GM12891 (cell line): Measurements from ENCODE around the gene CBX1.

ENCODE experiments used
- PAX5 ChIP-seq: IDR thresholded peaks from 2 replicates; pipeline ENCODE4 v1.6.1; 2011; ENCODE audit warnings: low read length, moderate library complexity, mild to moderate bottlenecking; ENCODE audit not compliant: insufficient read depth, severe bottlenecking
- POLR2A ChIP-seq: IDR thresholded peaks from 2 replicates; pipeline ENCODE4 v1.6.1; 2011; ENCODE audit warnings: low read depth, low read length, control low read depth
- POLR2AphosphoS5 ChIP-seq: IDR thresholded peaks from 2 replicates; pipeline ENCODE4 v1.6.1; 2011; ENCODE audit warnings: low read depth, low read length, control low read depth
- POU2F2 ChIP-seq: IDR thresholded peaks from 2 replicates; pipeline ENCODE4 v1.6.1; 2011; ENCODE audit warnings: low read depth, mild to moderate bottlenecking, control low read depth, low read length, moderate library complexity
- SPI1 ChIP-seq: IDR thresholded peaks from 2 replicates; pipeline ENCODE4 v1.6.1; 2011; ENCODE audit warnings: low read depth, low read length, control low read depth
- TAF1 ChIP-seq: IDR thresholded peaks from 2 replicates; pipeline ENCODE4 v1.6.1; 2011; ENCODE audit warnings: low read depth, low read length, control low read depth

DNA sequence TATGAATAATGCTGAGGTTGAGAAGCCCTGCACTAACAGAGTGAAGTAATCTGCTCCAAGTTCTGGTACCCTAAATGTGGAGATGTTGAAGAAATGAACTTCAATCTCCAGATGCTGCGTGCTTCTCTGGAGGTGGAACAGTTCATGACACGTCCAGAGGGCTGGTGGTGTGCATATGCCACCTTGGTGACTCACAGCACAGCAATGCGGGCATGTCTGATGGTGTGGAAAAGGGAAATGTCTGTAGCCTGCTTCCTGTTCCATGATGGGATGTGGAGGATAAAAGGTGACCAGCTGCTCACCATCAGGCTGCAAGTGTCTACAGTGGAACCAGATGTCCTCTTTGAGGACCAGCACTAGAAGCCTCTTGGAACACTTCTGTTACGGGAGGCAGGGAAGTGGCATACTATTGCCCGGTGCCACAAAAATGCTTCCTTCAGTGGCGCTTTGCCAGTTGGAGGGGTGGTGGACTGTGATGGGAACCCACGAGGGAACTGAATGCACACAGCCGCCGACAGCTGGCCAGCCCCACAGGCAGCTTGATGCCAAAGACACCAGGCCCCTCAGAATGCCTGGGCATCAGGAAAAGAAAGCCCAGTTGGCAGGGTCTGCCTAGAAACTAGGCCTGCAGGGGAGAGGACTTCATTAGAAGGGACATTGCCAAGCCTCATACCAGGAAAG lies 26.2 kb upstream of the CBX1 start:
- TF ChIP-seq POLR2A (no peak; the same call in 1 of the 2 replicates), POLR2AphosphoS5 (no peak), TAF1 (no peak), SPI1 (no peak), PAX5 (no peak), POU2F2 (no peak)
